HUES48 (cell line): Measurements from ENCODE around the gene MTHFSD.

Source experiments
- H3K27ac ChIP-seq: one replicate; pipeline ENCODE4 v1.7.0; 2013; ENCODE audit warnings: low read depth, low read length, inconsistent platforms
- H3K27me3 ChIP-seq: 2 replicates; pipeline ENCODE4 v1.6.1; 2013; ENCODE audit warnings: mild to moderate bottlenecking, low read length; ENCODE audit not compliant: control insufficient read depth, insufficient read depth
- H3K36me3 ChIP-seq: 2 replicates; pipeline ENCODE4 v1.6.1; 2013; ENCODE audit warnings: low read length; ENCODE audit not compliant: control insufficient read depth, insufficient read depth
- H3K4me1 ChIP-seq: 2 replicates; pipeline ENCODE4 v1.6.1; 2013; ENCODE audit warnings: mild to moderate bottlenecking, low read length; ENCODE audit not compliant: control insufficient read depth, insufficient read depth
- H3K4me3 ChIP-seq: 2 replicates; pipeline ENCODE4 v1.5.1; 2013; ENCODE audit warnings: mild to moderate bottlenecking, low read depth, low read length
- H3K9ac ChIP-seq: 2 replicates; pipeline ENCODE4 v1.6.1; 2013; ENCODE audit warnings: mild to moderate bottlenecking, low read depth, low read length, moderate library complexity
- H3K9me3 ChIP-seq: 2 replicates; pipeline ENCODE4 v1.6.1; 2013; ENCODE audit warnings: low read length; ENCODE audit not compliant: control insufficient read depth, insufficient read depth

MTHFSD gene

DNA sequence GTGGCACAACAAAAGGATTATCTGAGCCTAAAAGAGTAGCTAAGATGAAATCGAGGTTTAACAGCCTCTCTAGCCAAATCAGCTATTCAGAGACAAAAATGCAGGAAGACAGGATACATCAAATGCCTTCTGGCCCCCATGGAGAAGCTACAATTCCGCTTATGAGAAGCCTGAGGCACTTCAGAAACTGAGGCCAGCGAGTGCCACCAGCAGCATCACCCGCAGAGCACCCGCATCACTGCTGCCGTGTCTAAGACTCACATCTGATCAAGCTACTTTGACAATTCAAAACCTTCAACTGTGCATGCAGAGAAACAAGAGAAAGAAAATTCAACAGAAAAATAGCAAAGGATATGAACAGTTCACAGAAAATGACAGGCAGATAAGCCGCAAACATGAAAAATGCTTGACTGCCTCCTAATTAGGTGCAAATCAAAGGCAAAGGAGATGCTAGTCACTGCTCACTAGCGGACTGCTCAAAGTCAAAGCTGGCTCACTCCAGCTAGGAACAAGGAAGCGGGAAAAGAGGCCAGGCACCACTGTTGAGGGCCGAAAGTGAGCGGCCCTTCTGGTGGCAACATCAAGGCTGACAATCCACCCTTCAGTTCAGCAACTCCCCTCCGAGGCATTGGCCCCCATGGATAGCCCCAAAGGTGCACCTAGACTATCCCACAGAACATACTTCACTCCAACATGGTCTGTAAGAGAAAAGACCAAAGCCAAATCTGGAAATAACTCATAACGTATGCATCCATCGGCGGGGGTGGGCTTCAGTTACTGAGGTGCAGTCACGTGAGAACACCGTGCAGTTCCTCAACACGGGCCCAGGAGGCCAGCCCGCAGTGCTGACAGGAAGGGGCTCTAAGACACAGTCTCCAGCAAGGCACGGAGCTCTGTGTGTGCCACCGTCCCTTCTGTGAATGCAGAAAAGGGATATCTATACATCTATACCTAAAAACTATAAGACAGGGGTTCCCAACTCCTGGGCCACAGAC, 12.0 kb downstream of the MTHFSD start:
- no peaks in the 10 kb centered on the region for H3K27me3 ChIP-seq
- H3K36me3 ChIP-seq = peaks cover 37% of the 10 kb centered on the region
- no peaks in the 10 kb centered on the region for H3K9me3 ChIP-seq
- no peaks in the 10 kb centered on the region for H3K4me1 ChIP-seq
- no peak overlapping the region for H3K4me3 ChIP-seq
- no peak overlapping the region for H3K27ac ChIP-seq
- H3K9ac ChIP-seq = no peak overlapping the region

DNA sequence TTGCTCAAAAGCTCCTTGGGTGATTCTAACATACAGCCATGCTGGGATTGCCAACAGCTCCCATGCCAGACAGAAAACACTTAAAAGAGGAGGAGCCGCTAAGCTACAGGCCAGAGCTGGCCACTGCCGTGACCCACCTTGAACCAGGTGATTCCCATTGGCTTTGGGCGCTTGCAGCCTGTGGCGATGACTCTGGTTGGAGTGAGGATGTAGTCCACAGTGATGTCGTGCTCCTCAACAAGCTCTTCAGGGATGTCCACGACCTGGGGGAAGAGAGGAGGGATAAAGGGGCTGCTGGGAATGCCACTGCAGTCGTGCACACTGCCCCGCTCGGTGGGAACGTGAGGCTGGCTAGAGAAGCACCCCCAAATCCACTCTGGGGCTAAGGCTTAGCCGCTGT, 13.5 kb downstream of the MTHFSD start:
- H3K4me1 ChIP-seq = no peaks in the 10 kb centered on the region
- no peak overlapping the region for H3K9ac ChIP-seq
- no peak overlapping the region for H3K4me3 ChIP-seq
- no peaks in the 10 kb centered on the region for H3K27me3 ChIP-seq
- H3K27ac ChIP-seq = no peak overlapping the region
- no peaks in the 10 kb centered on the region for H3K9me3 ChIP-seq
- peaks cover 37% of the 10 kb centered on the region for H3K36me3 ChIP-seq

DNA sequence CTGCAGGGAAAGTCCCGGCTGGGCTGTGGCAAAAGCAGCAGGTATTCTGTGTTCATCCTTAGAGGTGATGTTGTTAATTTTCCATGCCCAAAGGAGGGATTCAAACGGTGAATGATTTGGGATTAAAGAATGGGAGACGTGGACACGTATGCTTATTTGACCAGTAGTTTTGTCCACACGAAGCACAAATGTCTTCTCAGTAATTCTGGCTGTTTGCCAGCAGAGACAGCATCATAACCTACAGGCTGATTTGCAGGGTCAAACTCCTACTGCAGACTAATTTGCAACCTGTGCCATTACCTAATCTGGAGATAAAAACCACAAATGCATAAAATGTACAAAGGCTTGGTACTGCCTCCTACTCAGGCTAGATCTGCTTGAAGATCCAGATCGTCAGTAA, 14.1 kb downstream of the MTHFSD start:
- H3K36me3 ChIP-seq = peaks cover 35% of the 10 kb centered on the region
- no peak overlapping the region for H3K27ac ChIP-seq
- no peak overlapping the region for H3K4me3 ChIP-seq
- H3K9ac ChIP-seq = no peak overlapping the region
- H3K4me1 ChIP-seq = no peaks in the 10 kb centered on the region
- H3K9me3 ChIP-seq = no peaks in the 10 kb centered on the region
- no peaks in the 10 kb centered on the region for H3K27me3 ChIP-seq

DNA sequence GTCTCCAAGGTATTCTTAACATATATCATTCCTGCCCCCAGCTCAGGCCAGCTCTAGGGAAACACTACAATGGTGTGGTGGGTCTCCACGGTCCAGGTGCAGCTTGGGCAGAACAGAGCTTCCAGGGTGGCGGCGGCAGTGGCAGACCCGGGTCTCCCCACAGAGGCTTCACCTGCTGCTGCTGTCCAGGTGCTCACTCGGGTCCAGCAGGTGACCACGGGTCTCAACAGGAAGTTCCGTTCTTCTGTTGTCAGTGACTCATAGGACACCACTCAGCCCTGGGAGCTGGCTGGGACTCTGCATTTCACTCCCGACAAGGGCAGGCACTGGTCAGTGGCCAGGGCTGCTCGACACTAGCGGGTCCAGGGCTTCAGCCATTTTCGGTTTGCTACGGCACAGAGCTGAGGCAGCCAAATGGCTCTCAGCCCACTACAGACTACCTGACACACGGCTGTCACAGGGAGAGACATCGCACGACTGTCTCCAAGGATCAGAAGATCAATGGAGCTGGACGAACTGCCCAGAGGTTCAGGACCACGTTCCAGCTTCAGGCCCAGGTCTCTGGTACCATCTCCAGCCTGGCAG, 16.7 kb downstream of the MTHFSD start:
- H3K4me1 ChIP-seq = no peaks in the 10 kb centered on the region
- H3K9me3 ChIP-seq = no peaks in the 10 kb centered on the region
- peaks cover 32% of the 10 kb centered on the region for H3K36me3 ChIP-seq
- no peak overlapping the region for H3K4me3 ChIP-seq
- no peaks in the 10 kb centered on the region for H3K27me3 ChIP-seq
- H3K9ac ChIP-seq = no peak overlapping the region
- H3K27ac ChIP-seq = no peak overlapping the region

DNA sequence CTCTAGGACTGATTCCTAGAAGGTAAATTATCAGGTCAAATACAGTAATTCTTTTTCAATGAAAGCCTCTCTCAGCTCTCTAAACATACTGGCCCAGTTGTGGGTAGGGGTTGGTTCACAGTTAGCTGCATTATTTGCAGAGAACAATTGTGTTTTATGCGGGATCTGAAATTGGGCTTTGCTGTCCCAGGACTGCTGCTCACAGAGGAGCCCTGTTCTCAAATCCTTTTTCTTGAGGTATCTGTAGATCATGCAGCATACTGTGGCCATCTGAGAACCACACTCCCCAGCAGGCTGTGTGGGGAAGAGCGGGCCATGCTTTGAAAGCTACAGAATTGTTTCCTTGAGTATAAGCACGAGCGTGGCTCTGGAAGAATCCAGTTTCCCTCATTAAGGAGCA, 17.5 kb downstream of the MTHFSD start:
- Histone ChIP-seq H3K9ac (no peak overlapping the region), H3K27me3 (no peaks in the 10 kb centered on the region), H3K9me3 (no peaks in the 10 kb centered on the region), H3K27ac (no peak overlapping the region), H3K4me3 (no peak overlapping the region), H3K4me1 (no peaks in the 10 kb centered on the region), H3K36me3 (peaks cover 32% of the 10 kb centered on the region)

DNA sequence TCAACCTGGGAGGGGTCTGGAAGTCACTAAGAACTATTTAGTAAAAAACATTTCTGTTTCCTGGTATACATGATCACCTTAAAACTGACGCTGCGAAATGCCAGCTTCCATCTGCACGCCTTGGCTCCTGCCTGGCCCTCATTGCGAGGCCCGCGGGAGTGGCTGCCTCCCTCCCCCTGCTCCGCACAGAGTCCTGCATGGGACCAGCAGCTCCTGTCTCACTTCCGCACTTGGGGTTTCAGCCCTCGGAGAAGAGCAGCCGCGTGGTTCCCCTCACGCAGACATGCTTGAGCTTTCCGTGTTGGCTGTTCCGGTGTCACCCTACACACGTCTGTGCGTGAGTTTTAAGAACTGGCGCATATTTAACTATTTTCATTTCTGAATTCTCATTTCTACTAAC, 18.4 kb downstream of the MTHFSD start:
- no peaks in the 10 kb centered on the region for H3K9me3 ChIP-seq
- peaks cover 24% of the 10 kb centered on the region for H3K36me3 ChIP-seq
- no peaks in the 10 kb centered on the region for H3K4me1 ChIP-seq
- H3K27ac ChIP-seq = no peak overlapping the region
- no peak overlapping the region; the same call in 1 of the 2 replicates for H3K9ac ChIP-seq
- H3K27me3 ChIP-seq = no peaks in the 10 kb centered on the region
- H3K4me3 ChIP-seq = no peak overlapping the region

DNA sequence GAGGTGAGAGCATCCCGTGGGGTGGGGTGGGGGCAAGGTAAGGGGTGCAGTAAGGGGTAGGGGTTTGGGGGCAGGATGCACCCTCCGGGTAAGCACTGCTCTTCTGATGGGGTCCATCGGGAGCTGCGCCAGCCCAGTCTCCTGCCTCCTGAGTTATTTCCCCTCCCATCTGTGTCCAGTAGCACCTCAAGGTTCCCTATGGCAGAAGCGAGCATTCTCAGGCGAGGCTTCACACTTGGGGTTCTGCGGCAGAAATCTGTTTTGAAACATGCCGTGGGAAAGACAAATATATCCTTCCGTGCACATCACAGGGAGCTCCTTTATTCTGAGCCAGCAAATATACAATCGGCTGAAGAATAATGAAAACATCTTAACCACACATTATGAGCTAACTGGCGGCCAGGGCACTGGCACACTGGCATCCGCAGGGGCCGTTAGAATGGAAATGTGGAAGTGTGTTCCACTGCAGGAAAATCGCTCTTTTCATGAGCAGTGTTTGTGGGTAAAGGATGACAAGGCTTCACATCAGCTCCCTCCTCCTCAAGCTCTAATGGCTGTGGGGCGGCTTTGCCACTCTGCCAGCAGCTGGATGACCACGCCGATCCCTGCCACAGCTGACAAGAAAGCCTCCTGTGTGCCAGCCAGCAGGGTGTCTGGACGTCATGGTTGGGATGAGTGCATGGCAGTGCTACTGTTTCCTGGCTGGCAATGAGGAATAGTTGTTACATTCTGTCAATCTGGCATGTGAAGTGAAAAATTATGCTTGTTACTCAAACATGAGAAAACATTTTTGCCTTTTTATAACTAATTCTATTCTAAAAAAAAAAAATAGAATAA, 20.0 kb downstream of the MTHFSD start:
- no peaks in the 10 kb centered on the region for H3K27me3 ChIP-seq
- no peak overlapping the region for H3K9ac ChIP-seq
- H3K4me3 ChIP-seq = no peak overlapping the region
- H3K36me3 ChIP-seq = peaks cover 12% of the 10 kb centered on the region
- H3K9me3 ChIP-seq = no peaks in the 10 kb centered on the region
- no peaks in the 10 kb centered on the region for H3K4me1 ChIP-seq
- no peak overlapping the region for H3K27ac ChIP-seq

DNA sequence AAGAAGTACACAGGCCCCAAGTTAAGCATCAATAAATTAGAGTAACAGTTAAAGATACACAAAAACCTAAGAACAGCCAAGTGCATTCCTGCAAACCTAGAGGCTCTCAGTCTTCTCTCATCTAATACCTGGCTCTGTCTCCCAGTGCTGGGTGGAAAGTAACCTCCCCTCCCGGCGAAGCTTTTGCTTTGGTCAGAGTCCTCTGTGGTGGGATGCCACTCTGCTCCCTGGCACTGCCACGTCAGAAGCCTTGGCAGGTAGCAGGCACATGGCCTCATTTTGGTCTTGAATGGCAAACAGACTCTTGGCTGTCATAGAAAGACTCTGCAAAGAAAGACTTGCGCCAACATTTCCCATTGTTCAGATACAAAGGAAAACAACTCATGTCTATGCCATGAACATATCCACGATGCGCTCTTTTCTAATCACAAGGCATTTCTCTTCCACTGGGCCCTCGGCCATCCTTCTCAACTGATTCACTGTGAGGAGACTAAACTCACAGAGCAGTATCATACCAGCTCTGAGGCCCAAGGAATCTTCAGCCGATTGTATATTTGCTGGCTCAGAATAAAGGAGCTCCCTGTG, 21.2 kb downstream of the MTHFSD start:
- no peak overlapping the region for H3K27ac ChIP-seq
- no peak overlapping the region for H3K4me3 ChIP-seq
- no peaks in the 10 kb centered on the region for H3K9me3 ChIP-seq
- H3K4me1 ChIP-seq = no peaks in the 10 kb centered on the region
- H3K36me3 ChIP-seq = peaks cover 4% of the 10 kb centered on the region; the same call in 1 of the 2 replicates
- H3K9ac ChIP-seq = no peak overlapping the region
- no peaks in the 10 kb centered on the region for H3K27me3 ChIP-seq

DNA sequence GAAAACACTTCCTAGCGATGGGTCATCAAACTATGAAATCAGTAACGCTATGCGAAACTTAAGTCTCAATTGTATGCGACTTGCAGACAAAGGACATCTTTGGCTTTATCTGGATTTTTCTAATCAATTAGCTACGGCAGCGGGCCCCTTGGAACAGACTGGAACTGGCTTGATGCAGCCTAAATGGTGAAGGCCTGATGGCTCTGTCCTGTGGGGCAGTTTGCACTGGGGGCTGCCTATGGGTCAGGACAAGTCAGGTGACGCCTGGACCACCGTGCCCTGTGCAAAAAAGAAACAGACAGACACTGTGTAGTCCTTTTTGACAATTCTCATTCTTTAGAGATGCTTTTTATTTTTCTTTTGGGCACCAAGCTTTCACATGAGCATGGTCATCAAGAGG, 22.0 kb downstream of the MTHFSD start:
- Histone ChIP-seq H3K9ac (no peak overlapping the region), H3K4me3 (no peak overlapping the region), H3K27me3 (no peaks in the 10 kb centered on the region), H3K4me1 (no peaks in the 10 kb centered on the region), H3K36me3 (no peaks in the 10 kb centered on the region; the same call in 1 of the 2 replicates), H3K27ac (no peak overlapping the region), H3K9me3 (no peaks in the 10 kb centered on the region)

DNA sequence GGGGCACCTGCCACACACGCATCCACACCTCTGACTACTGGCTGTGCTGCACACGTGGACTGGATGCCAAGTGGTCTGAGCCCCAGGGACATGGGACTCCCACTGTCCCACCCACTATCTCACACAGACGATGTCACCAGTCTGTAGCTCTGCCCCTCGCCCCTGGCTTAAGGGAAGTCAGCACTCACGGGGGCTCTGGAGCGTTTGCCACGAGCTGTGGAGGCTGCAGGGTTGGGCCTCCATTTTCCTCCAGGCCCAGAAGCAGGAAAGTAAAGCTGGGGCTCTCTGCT, 22.6 kb downstream of the MTHFSD start:
- Histone ChIP-seq H3K9ac (no peak overlapping the region), H3K27me3 (no peaks in the 10 kb centered on the region), H3K9me3 (no peaks in the 10 kb centered on the region), H3K36me3 (no peaks in the 10 kb centered on the region), H3K4me3 (no peak overlapping the region), H3K4me1 (no peaks in the 10 kb centered on the region), H3K27ac (no peak overlapping the region)
